OCI-LY3 (cell line): Measurements from ENCODE around the gene FAM210B.

Experiments
- CTCF ChIP-seq: fragments of 200-600, 300-600 bp; sonication (generic); IDR thresholded peaks from 2 replicates; pipeline ENCODE4 v1.5.1; 2014; ENCODE audit warnings: antibody characterized with exemption, low read length, low read depth
- EZH2phosphoT487 ChIP-seq: fragments of 200-600 bp; shearing (Covaris generic); IDR thresholded peaks from 2 replicates; pipeline ENCODE4 v1.6.1; 2018; ENCODE audit warnings: antibody characterized with exemption, mixed run types, low read depth

GRCh38 chr20:56409521-56409920 is 50.7 kb downstream of the FAM210B start:
- no peak for TF ChIP-seq CTCF
- TF ChIP-seq EZH2phosphoT487, result no peak
